Neural cell (in vitro differentiated cells): ENCODE results near the gene DNAJC5. TPM values are rescaled to one million over a fixed set of nuclear protein-coding genes. Genes with fewer than 3 reads are reported as not detected.

Experiments
- H2AFZ ChIP-seq: fragments of 200-600, 300-800 bp; sonication (generic), shearing (Covaris generic); 2 replicates; pipeline ENCODE4 v1.6.0; 2014; ENCODE audit warnings: low read depth, mild to moderate bottlenecking, antibody characterized with exemption, low read length, moderate library complexity
- H3F3A ChIP-seq: fragments of 200-600 bp; shearing (Covaris generic); 2 replicates; pipeline ENCODE4 v1.6.1; 2016; ENCODE audit warnings: mild to moderate bottlenecking, moderate library complexity, mixed read lengths, antibody characterized with exemption, low read length; ENCODE audit not compliant: insufficient read depth, poor library complexity, severe bottlenecking
- H3K27ac ChIP-seq: fragments of 200-600, 300-800 bp; sonication (generic), shearing (Covaris generic); 2 replicates; pipeline ENCODE4 v1.5.1; 2014; ENCODE audit warnings: mild to moderate bottlenecking, low read length, moderate library complexity
- H3K27me3 ChIP-seq: fragments of 300-800, 200-600 bp; sonication (generic), shearing (Covaris generic); 2 replicates; pipeline ENCODE4 v1.6.0; 2014; ENCODE audit warnings: mild to moderate bottlenecking, low read depth, low read length, moderate library complexity; ENCODE audit not compliant: insufficient read depth
- H3K36me3 ChIP-seq: fragments of 300-800, 200-600 bp; sonication (generic), shearing (Covaris generic); 2 replicates; pipeline ENCODE4 v1.5.1; 2014; ENCODE audit warnings: mild to moderate bottlenecking, antibody characterized with exemption, low read length, moderate library complexity; ENCODE audit not compliant: insufficient read depth
- H3K4me2 ChIP-seq: fragments of 300-800, 200-600 bp; sonication (generic), shearing (Covaris generic); 2 replicates; pipeline ENCODE4 v1.6.0; 2014; ENCODE audit warnings: mild to moderate bottlenecking, low read length
- H3K4me3 ChIP-seq: fragments of 300-800, 200-600 bp; sonication (generic), shearing (Covaris generic); 2 replicates; pipeline ENCODE4 v1.5.1; 2014; ENCODE audit warnings: mild to moderate bottlenecking, low read length, moderate library complexity
- H3K79me2 ChIP-seq: fragments of 200-600 bp; shearing (Covaris generic); replicated peaks from 2 replicates; pipeline ENCODE4 v1.6.0; 2014; ENCODE audit warnings: mild to moderate bottlenecking, low read length, moderate library complexity; ENCODE audit not compliant: insufficient read depth
- H3K9ac ChIP-seq: fragments of 300-800, 200-600 bp; sonication (generic), shearing (Covaris generic); 2 replicates; pipeline ENCODE4 v1.6.1; 2016; ENCODE audit warnings: mild to moderate bottlenecking, low read length, mixed read lengths
- H3K9me2 ChIP-seq: fragments of 200-600 bp; shearing (Covaris generic); 2 replicates; pipeline ENCODE4 v1.6.1; 2016; ENCODE audit warnings: mild to moderate bottlenecking, low read length, mixed read lengths; ENCODE audit not compliant: insufficient read depth
- H3K9me3 ChIP-seq: fragments of 200-600, 300-800 bp; sonication (generic), shearing (Covaris generic); 2 replicates; pipeline ENCODE4 v1.6.1; 2016; ENCODE audit warnings: mild to moderate bottlenecking, mixed run types, low read length, moderate library complexity, mixed read lengths
- H4K20me1 ChIP-seq: fragments of 200-600 bp; shearing (Covaris generic); 2 replicates; pipeline ENCODE4 v1.6.1; 2016; ENCODE audit warnings: mild to moderate bottlenecking, mixed run types; ENCODE audit not compliant: insufficient read depth
- EP300 ChIP-seq: fragments of 450-650 bp; conservative IDR thresholded peaks from 2 replicates; pipeline ENCODE4 v1.6.1; 2014; ENCODE audit warnings: antibody characterized with exemption, mild to moderate bottlenecking, moderate library complexity; ENCODE audit not compliant: poor library complexity, severe bottlenecking
- EZH2 ChIP-seq: fragments of 200-600, 300-800 bp; shearing (Covaris generic), sonication (generic); IDR thresholded peaks from 2 replicates; pipeline ENCODE4 v1.6.1; 2014; ENCODE audit warnings: antibody characterized with exemption, low read length, borderline replicate concordance, mild to moderate bottlenecking; ENCODE audit not compliant: insufficient read depth, poor library complexity, severe bottlenecking
- MXI1 ChIP-seq: fragments of 450-650 bp; conservative IDR thresholded peaks from 2 replicates; pipeline ENCODE4 v1.6.1; 2014; ENCODE audit warnings: antibody characterized with exemption, mild to moderate bottlenecking; ENCODE audit not compliant: poor library complexity, severe bottlenecking
- POLR2AphosphoS5 ChIP-seq: IDR thresholded peaks from 2 replicates; pipeline ENCODE4 v1.6.1; 2012
- RAD21 ChIP-seq: fragments of 450-650 bp; conservative IDR thresholded peaks from 2 replicates; pipeline ENCODE4 v1.6.1; 2014; ENCODE audit warnings: antibody characterized with exemption, mild to moderate bottlenecking, moderate library complexity
- REST ChIP-seq: IDR thresholded peaks from 2 replicates; pipeline ENCODE4 v1.6.1; 2012; ENCODE audit warnings: borderline replicate concordance
- SMC3 ChIP-seq: fragments of 450-650 bp; conservative IDR thresholded peaks from 2 replicates; pipeline ENCODE4 v1.6.1; 2014; ENCODE audit warnings: antibody characterized with exemption, mild to moderate bottlenecking, moderate library complexity; ENCODE audit not compliant: poor library complexity
- TAF1 ChIP-seq: IDR thresholded peaks from 2 replicates; pipeline ENCODE4 v1.6.1; 2012; ENCODE audit warnings: low read depth
- polyA plus RNA-seq: library from polyadenylated mRNA; depleted of rRNA; stranded (reverse); fragments of >200 nt; gene quantifications from 2 replicates; pipeline ENCODE4 v1.2.3, GENCODE V29; 2014
- TF ChIP-seq, protein P1 (sequence below): fragments of 450-650 bp; IDR thresholded peaks from 2 replicates; pipeline ENCODE4 v1.5.1; 2014; ENCODE audit warnings: antibody characterized with exemption, mild to moderate bottlenecking, moderate library complexity; ENCODE audit not compliant: poor library complexity, severe bottlenecking

Gene DNAJC5
- polyA plus RNA-seq, 1 donor from 2014 or later, result 82.8 TPM

- Histone ChIP-seq H3K4me2 (peak within 1 kb of the TSS; percentile 98), H3K9ac (peak within 1 kb of the TSS; percentile 90), H3K9me2 (no peaks in the 10 kb centered on the region), H3K79me2 (peaks cover 19% of the 10 kb centered on the region), H3K27ac (peak within 1 kb of the TSS; percentile 89), H3F3A (no peaks in the 10 kb centered on the region), H2AFZ (peak within 1 kb of the TSS; percentile 33), H3K9me3 (no peaks in the 10 kb centered on the region), H3K4me3 (peak within 1 kb of the TSS; percentile 96), H3K27me3 (no peaks in the 10 kb centered on the region), H3K36me3 (no peaks in the 10 kb centered on the region), H4K20me1 (no peaks in the 10 kb centered on the region)
- TF ChIP-seq POLR2AphosphoS5 (peak; percentile 97), SMC3 (peak; percentile 74), MXI1 (peak; percentile 91), TAF1 (no peak), EP300 (peak; percentile 90), EZH2 (no peak), RAD21 (peak; percentile 53), REST (peak; percentile 36)
- TF ChIP-seq, protein P1, sequence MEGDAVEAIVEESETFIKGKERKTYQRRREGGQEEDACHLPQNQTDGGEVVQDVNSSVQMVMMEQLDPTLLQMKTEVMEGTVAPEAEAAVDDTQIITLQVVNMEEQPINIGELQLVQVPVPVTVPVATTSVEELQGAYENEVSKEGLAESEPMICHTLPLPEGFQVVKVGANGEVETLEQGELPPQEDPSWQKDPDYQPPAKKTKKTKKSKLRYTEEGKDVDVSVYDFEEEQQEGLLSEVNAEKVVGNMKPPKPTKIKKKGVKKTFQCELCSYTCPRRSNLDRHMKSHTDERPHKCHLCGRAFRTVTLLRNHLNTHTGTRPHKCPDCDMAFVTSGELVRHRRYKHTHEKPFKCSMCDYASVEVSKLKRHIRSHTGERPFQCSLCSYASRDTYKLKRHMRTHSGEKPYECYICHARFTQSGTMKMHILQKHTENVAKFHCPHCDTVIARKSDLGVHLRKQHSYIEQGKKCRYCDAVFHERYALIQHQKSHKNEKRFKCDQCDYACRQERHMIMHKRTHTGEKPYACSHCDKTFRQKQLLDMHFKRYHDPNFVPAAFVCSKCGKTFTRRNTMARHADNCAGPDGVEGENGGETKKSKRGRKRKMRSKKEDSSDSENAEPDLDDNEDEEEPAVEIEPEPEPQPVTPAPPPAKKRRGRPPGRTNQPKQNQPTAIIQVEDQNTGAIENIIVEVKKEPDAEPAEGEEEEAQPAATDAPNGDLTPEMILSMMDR, result peak; percentile 98
These were observed 86.1 kb downstream of the DNAJC5 start, which contains the start of gene PRPF6 for GRCh38 chr20:63980806-63981728. TSS of gene PRPF6 (plus strand) at chr20:63981132. CDS start at chr20:63981246, 114 bp downstream.

- no peaks in the 10 kb centered on the region for H3K27me3 ChIP-seq
- no peak overlapping the region for H3K27ac ChIP-seq
- H3K79me2 ChIP-seq, result peaks cover 19% of the 10 kb centered on the region
- no peaks in the 10 kb centered on the region for H3K36me3 ChIP-seq
- no peaks in the 10 kb centered on the region for H3F3A ChIP-seq
- H3K4me3 ChIP-seq, result peak overlapping the region; percentile 96
- H3K9ac ChIP-seq, result no peak overlapping the region
- TF ChIP-seq SMC3 (no peak), EZH2 (no peak), EP300 (no peak), TAF1 (no peak), REST (no peak), RAD21 (no peak), MXI1 (no peak), POLR2AphosphoS5 (no peak)
- TF ChIP-seq, protein P1, result no peak
- H2AFZ ChIP-seq, result no peak overlapping the region
- H3K4me2 ChIP-seq, result no peak overlapping the region
- H3K9me3 ChIP-seq, result no peaks in the 10 kb centered on the region
- no peaks in the 10 kb centered on the region for H3K9me2 ChIP-seq
- no peaks in the 10 kb centered on the region for H4K20me1 ChIP-seq
These were observed 88.0 kb downstream of the DNAJC5 start for GRCh38 chr20:63982937-63983336.
